ENCODE measurements around the gene SPATA31A7. TPM values are rescaled to one million over a fixed set of nuclear protein-coding genes. Genes with fewer than 3 reads are reported as not detected.
"Not testable (repeated sequence)": the region's sequence is repeated elsewhere in the genome, so short reads cannot be mapped to it uniquely, and the experiment has no call there.

SPATA31A7 gene
- polyA plus RNA-seq (ENCODE audit: insufficient read length in 10 of 10), result not detected
- long read RNA-seq, donor 1, result 0 reads
- long read RNA-seq, donor 2, result 0 reads
- long read RNA-seq, donor 3, result 0 reads
- long read RNA-seq, donor 4, result 0 reads
- long read RNA-seq, donor 5, result 0 reads
- long read RNA-seq, donor 6, result 0 reads
- long read RNA-seq, donor 7, result 0 reads
- long read RNA-seq, donor 8, result 0 reads
- long read RNA-seq, donor 9, result 0 reads

GRCh38 chr9:61189736-61190135 is at the start of gene SPATA31A7:
Gene SPATA31A7, plus strand, starts transcription at chr9:61190036. Its CDS starts 29 bp downstream, at chr9:61190065.
- DNase-seq, result not testable (repeated sequence)

GRCh38 chr9:61226438-61226837 is 36.6 kb downstream of the SPATA31A7 start:
- DNase-seq, result not testable (repeated sequence)

All from muscle of back (tissue), 13 donors.